ENCODE results near the gene GYG1.

Gene GYG1

DNA sequence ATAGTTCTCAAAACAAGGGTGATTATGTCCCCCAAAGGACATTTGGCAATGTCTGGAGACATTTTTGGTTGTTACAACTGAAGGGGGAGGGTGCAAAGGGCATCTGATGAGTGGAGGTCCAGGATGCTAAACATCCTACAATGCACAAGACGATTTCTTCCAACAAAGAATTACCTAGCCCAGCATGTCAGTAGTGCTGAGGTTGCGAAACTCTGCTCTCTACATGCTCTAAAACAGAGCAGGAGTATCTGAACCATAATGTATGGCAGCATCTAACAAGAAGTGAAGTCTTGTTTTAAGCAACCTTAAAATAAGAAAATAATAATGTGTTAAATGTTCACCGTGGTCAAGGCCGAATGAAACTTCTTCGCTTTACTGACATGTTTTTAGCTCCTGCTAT is 7.0 kb downstream of the GYG1 start:
- no peak overlapping the region for H2AFZ ChIP-seq (ENCODE audit: low read depth, low read length)
- H3K4me1 ChIP-seq (ENCODE audit: low read length), result peaks cover 12% of the 10 kb centered on the region
- H4K20me1 ChIP-seq (ENCODE audit: insufficient read depth, low read length), result no peaks in the 10 kb centered on the region
- no peaks in the 10 kb centered on the region for H3K79me2 ChIP-seq (ENCODE audit: low read length)
- no peak overlapping the region for H3K4me2 ChIP-seq (ENCODE audit: low read length)
- H3K4me3 ChIP-seq (ENCODE audit: low read length), result no peak overlapping the region
- H3K27me3 ChIP-seq (ENCODE audit: low read depth, low read length), result no peaks in the 10 kb centered on the region
- H3K9ac ChIP-seq (ENCODE audit: low read length), result no peak overlapping the region
- no peaks in the 10 kb centered on the region for H3K9me3 ChIP-seq (ENCODE audit: insufficient read depth, low read length)
- H3K27ac ChIP-seq (ENCODE audit: low read length), result no peak overlapping the region
- TF ChIP-seq, protein P1, sequence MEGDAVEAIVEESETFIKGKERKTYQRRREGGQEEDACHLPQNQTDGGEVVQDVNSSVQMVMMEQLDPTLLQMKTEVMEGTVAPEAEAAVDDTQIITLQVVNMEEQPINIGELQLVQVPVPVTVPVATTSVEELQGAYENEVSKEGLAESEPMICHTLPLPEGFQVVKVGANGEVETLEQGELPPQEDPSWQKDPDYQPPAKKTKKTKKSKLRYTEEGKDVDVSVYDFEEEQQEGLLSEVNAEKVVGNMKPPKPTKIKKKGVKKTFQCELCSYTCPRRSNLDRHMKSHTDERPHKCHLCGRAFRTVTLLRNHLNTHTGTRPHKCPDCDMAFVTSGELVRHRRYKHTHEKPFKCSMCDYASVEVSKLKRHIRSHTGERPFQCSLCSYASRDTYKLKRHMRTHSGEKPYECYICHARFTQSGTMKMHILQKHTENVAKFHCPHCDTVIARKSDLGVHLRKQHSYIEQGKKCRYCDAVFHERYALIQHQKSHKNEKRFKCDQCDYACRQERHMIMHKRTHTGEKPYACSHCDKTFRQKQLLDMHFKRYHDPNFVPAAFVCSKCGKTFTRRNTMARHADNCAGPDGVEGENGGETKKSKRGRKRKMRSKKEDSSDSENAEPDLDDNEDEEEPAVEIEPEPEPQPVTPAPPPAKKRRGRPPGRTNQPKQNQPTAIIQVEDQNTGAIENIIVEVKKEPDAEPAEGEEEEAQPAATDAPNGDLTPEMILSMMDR (IDR thresholded peaks at IDR 0.05; ENCODE audit: low read depth, low read length), result no peak
- TF ChIP-seq EZH2phosphoT487 (IDR thresholded peaks at IDR 0.05; ENCODE audit: low read depth), result no peak
- peaks cover 24% of the 10 kb centered on the region for H3K36me3 ChIP-seq (replicated peaks; ENCODE audit: low read depth, low read length)

GRCh38 chr3:148998715-148999423 is 7.5 kb downstream of the GYG1 start:
- peaks cover 14% of the 10 kb centered on the region for H3K4me1 ChIP-seq (ENCODE audit: low read length)
- no peak overlapping the region for H3K4me3 ChIP-seq (ENCODE audit: low read length)
- no peaks in the 10 kb centered on the region for H3K9me3 ChIP-seq (ENCODE audit: insufficient read depth, low read length)
- H3K27ac ChIP-seq (ENCODE audit: low read length), result no peak overlapping the region
- no peak overlapping the region for H2AFZ ChIP-seq (ENCODE audit: low read depth, low read length)
- H3K27me3 ChIP-seq (ENCODE audit: low read depth, low read length), result no peaks in the 10 kb centered on the region
- H3K79me2 ChIP-seq (ENCODE audit: low read length), result no peaks in the 10 kb centered on the region
- 0 out of 2 replicates have a peak, but pooled peaks cover 5% of the 10 kb centered on the region for H4K20me1 ChIP-seq (ENCODE audit: insufficient read depth, low read length)
- TF ChIP-seq, protein P1 (IDR thresholded peaks at IDR 0.05; ENCODE audit: low read depth, low read length), result no peak
- no peak for TF ChIP-seq EZH2phosphoT487 (IDR thresholded peaks at IDR 0.05; ENCODE audit: low read depth)
- H3K4me2 ChIP-seq (ENCODE audit: low read length), result no peak overlapping the region
- no peak overlapping the region for H3K9ac ChIP-seq (ENCODE audit: low read length)
- H3K36me3 ChIP-seq (replicated peaks; ENCODE audit: low read depth, low read length), result peaks cover 24% of the 10 kb centered on the region

GRCh38 chr3:148999806-149000205 is 8.5 kb downstream of the GYG1 start:
- Histone ChIP-seq H3K4me1 (ENCODE audit: low read length) (peaks cover 22% of the 10 kb centered on the region), H3K9me3 (ENCODE audit: insufficient read depth, low read length) (no peaks in the 10 kb centered on the region), H3K4me2 (ENCODE audit: low read length) (no peak overlapping the region), H3K27ac (ENCODE audit: low read length) (no peak overlapping the region), H3K36me3 (replicated peaks; ENCODE audit: low read depth, low read length) (peaks cover 24% of the 10 kb centered on the region), H4K20me1 (ENCODE audit: insufficient read depth, low read length) (0 out of 2 replicates have a peak, but pooled peaks cover 5% of the 10 kb centered on the region), H3K79me2 (ENCODE audit: low read length) (no peaks in the 10 kb centered on the region), H3K27me3 (ENCODE audit: low read depth, low read length) (no peaks in the 10 kb centered on the region), H3K4me3 (ENCODE audit: low read length) (no peak overlapping the region), H3K9ac (ENCODE audit: low read length) (no peak overlapping the region), H2AFZ (ENCODE audit: low read depth, low read length) (no peak overlapping the region)
- no peak for TF ChIP-seq EZH2phosphoT487 (IDR thresholded peaks at IDR 0.05; ENCODE audit: low read depth)
- TF ChIP-seq, protein P1 (IDR thresholded peaks at IDR 0.05; ENCODE audit: low read depth, low read length), result no peak

- Histone ChIP-seq H4K20me1 (ENCODE audit: insufficient read depth, low read length) (0 out of 2 replicates have a peak, but pooled peaks cover 5% of the 10 kb centered on the region), H3K27me3 (ENCODE audit: low read depth, low read length) (no peaks in the 10 kb centered on the region), H3K79me2 (ENCODE audit: low read length) (no peaks in the 10 kb centered on the region), H3K36me3 (replicated peaks; ENCODE audit: low read depth, low read length) (peaks cover 23% of the 10 kb centered on the region), H3K4me3 (ENCODE audit: low read length) (no peak overlapping the region), H3K4me1 (ENCODE audit: low read length) (peaks cover 22% of the 10 kb centered on the region), H3K4me2 (ENCODE audit: low read length) (no peak overlapping the region), H3K9ac (ENCODE audit: low read length) (no peak overlapping the region), H2AFZ (ENCODE audit: low read depth, low read length) (no peak overlapping the region), H3K27ac (ENCODE audit: low read length) (no peak overlapping the region), H3K9me3 (ENCODE audit: insufficient read depth, low read length) (no peaks in the 10 kb centered on the region)
- no peak for TF ChIP-seq EZH2phosphoT487 (IDR thresholded peaks at IDR 0.05; ENCODE audit: low read depth)
- TF ChIP-seq, protein P1 (IDR thresholded peaks at IDR 0.05; ENCODE audit: low read depth, low read length), result no peak
Measured at GRCh38 chr3:149000206-149000745, 8.9 kb downstream of the GYG1 start.

Data from OCI-LY3 (cell line).